GM12878 (cell line): ENCODE measurements around the gene GPC6.

Source experiments
- FOS ChIP-seq: IDR thresholded peaks from 3 replicates; pipeline ENCODE4 v1.6.1; 2011; ENCODE audit warnings: borderline replicate concordance; ENCODE audit not compliant: insufficient read length; ENCODE audit errors: extremely low read depth
- MYC ChIP-seq: IDR thresholded peaks from 2 replicates; pipeline ENCODE4 v1.6.1; 2011; ENCODE audit warnings: mild to moderate bottlenecking, low read length, moderate library complexity, inconsistent platforms; ENCODE audit not compliant: insufficient read depth, insufficient replicate concordance, insufficient read length, severe bottlenecking
- TF ChIP-seq, protein P1 (sequence below), 3 experiments: IDR thresholded peaks in 2 of 3; conservative IDR thresholded peaks in 1 of 3; 2 replicates each; pipeline ENCODE4 v1.5.1; 2011; ENCODE audit warnings: low read depth in 3 of 3, low read length in 3 of 3, mild to moderate bottlenecking in 3 of 3, control low read depth in 2 of 3, moderate library complexity in 2 of 3, inconsistent platforms in 1 of 3, mixed read lengths in 1 of 3; ENCODE audit not compliant: control insufficient read depth in 2 of 3, insufficient read depth in 1 of 3; ENCODE audit errors: extremely low read depth in 1 of 3

DNA sequence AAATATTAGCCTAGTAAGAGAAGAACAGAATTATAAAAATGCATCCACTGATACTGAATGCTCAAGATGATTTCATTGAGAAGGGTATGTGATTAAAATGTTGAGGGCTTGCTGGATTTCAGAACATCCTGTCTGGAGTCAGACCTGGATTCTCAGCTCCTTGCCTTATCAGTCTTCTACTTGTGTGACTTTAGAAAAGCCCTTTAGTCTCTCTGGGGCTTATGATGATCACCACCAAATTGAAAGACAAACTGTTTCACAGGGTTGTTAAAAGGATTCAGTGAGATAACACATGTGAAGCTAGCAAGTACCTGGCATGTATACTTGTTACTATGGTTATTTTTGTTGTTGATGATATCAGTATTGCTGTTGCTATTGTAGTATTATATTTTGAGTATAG, 118.4 kb downstream of the GPC6 start:
- TF ChIP-seq MYC (no peak), FOS (no peak)
- TF ChIP-seq, protein P1, sequence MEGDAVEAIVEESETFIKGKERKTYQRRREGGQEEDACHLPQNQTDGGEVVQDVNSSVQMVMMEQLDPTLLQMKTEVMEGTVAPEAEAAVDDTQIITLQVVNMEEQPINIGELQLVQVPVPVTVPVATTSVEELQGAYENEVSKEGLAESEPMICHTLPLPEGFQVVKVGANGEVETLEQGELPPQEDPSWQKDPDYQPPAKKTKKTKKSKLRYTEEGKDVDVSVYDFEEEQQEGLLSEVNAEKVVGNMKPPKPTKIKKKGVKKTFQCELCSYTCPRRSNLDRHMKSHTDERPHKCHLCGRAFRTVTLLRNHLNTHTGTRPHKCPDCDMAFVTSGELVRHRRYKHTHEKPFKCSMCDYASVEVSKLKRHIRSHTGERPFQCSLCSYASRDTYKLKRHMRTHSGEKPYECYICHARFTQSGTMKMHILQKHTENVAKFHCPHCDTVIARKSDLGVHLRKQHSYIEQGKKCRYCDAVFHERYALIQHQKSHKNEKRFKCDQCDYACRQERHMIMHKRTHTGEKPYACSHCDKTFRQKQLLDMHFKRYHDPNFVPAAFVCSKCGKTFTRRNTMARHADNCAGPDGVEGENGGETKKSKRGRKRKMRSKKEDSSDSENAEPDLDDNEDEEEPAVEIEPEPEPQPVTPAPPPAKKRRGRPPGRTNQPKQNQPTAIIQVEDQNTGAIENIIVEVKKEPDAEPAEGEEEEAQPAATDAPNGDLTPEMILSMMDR (IDR thresholded peaks at IDR 0.05 in 2 of 3, conservative IDR thresholded peaks at IDR 0.05 in 1 of 3; ENCODE audit: control insufficient read depth in 2 of 3, extremely low read depth in 1 of 3, insufficient read depth in 1 of 3, low read depth in 3 of 3, low read length in 3 of 3) = no peak
